Neuron (in vitro differentiated cells): Measurements from ENCODE around the gene SAFB2.

Experiments used
- H2AFZ ChIP-seq: one replicate; pipeline ENCODE4 v1.6.1; 2013; ENCODE audit warnings: low read depth, mild to moderate bottlenecking, inconsistent platforms, low read length, moderate library complexity
- H3K27me3 ChIP-seq: one replicate; pipeline ENCODE4 v1.6.1; 2013; ENCODE audit warnings: low read length; ENCODE audit not compliant: insufficient read depth
- H3K36me3 ChIP-seq: one replicate; pipeline ENCODE4 v1.6.1; 2013; ENCODE audit warnings: low read length; ENCODE audit not compliant: insufficient read depth
- H3K4me1 ChIP-seq: one replicate; pipeline ENCODE4 v1.6.1; 2013; ENCODE audit warnings: low read length; ENCODE audit not compliant: insufficient read depth
- H3K4me3 ChIP-seq: 2 replicates; pipeline ENCODE4 v1.5.1; 2013; ENCODE audit warnings: mild to moderate bottlenecking, low read length, moderate library complexity
- H3K9me3 ChIP-seq: one replicate; pipeline ENCODE4 v1.6.1; 2013; ENCODE audit warnings: low read length

The SAFB2 gene

GRCh38 chr19:5628461-5628860, 5.9 kb upstream of the SAFB2 start:
- peaks cover 69% of the 10 kb centered on the region for H3K36me3 ChIP-seq
- no peaks in the 10 kb centered on the region for H3K27me3 ChIP-seq

GRCh38 chr19:5627395-5627904, 4.9 kb upstream of the SAFB2 start:
- peaks cover 20% of the 10 kb centered on the region for H3K4me1 ChIP-seq
- no peaks in the 10 kb centered on the region for H3K9me3 ChIP-seq
- no peaks in the 10 kb centered on the region for H3K27me3 ChIP-seq
- no peak overlapping the region for H2AFZ ChIP-seq
- peaks cover 64% of the 10 kb centered on the region for H3K36me3 ChIP-seq
- H3K4me3 ChIP-seq, result no peak overlapping the region

More at GRCh38 chr19:5628461-5628860, 5.9 kb upstream of the SAFB2 start:
- H3K4me1 ChIP-seq, result peaks cover 20% of the 10 kb centered on the region
- no peaks in the 10 kb centered on the region for H3K9me3 ChIP-seq
- no peak overlapping the region for H3K4me3 ChIP-seq
- no peak overlapping the region for H2AFZ ChIP-seq

- Histone ChIP-seq H3K4me3 (peak overlapping the region; percentile 7), H3K36me3 (peaks cover 61% of the 10 kb centered on the region), H2AFZ (no peak overlapping the region), H3K9me3 (no peaks in the 10 kb centered on the region), H3K27me3 (no peaks in the 10 kb centered on the region), H3K4me1 (peaks cover 32% of the 10 kb centered on the region)
Observed at GRCh38 chr19:5625641-5626040, 3.1 kb upstream of the SAFB2 start.

- Histone ChIP-seq H3K9me3 (no peaks in the 10 kb centered on the region), H3K27me3 (no peaks in the 10 kb centered on the region), H2AFZ (no peak overlapping the region), H3K36me3 (peaks cover 65% of the 10 kb centered on the region), H3K4me3 (peak overlapping the region; percentile 100), H3K4me1 (peaks cover 35% of the 10 kb centered on the region)
Observed at GRCh38 chr19:5624741-5625278, 2.2 kb upstream of the SAFB2 start.

GRCh38 chr19:5624018-5624663, 1.6 kb upstream of the SAFB2 start:
- H2AFZ ChIP-seq, result no peak overlapping the region
- peak overlapping the region; percentile 100 for H3K4me3 ChIP-seq
- H3K4me1 ChIP-seq, result peaks cover 35% of the 10 kb centered on the region
- peaks cover 63% of the 10 kb centered on the region for H3K36me3 ChIP-seq
- no peaks in the 10 kb centered on the region for H3K27me3 ChIP-seq
- no peaks in the 10 kb centered on the region for H3K9me3 ChIP-seq

DNA sequence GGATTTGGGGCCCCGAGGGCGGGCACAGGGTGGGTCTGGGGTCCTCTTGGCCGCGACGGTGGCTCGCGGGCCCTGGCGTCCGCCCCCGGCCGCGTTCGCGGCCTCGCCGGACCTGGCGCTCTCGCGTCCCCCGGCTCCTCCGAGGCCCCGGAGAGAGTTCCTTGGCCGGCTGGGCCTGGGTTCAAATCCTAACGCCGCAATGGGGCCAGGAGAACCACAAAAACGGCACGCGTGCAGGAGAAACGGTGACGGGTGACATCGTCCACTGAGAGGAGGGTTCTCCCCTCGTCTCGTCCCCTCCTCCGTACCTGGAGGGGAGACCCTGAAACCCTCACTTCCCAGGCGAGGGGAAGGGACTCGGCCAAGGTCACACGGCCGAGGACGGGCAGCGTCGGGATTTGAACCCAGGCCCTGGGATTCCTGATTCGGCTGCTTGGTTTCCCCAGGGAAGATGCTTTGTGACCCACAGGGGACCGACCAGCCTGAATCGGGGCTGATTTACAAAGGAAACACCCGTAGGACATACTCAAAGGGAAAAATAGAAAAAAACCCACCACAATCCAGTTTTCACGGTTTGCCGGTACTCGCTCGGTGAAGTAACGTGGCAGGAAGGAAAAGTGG, 931 bp upstream of the SAFB2 start:
- H3K4me1 ChIP-seq, result peaks cover 35% of the 10 kb centered on the region
- no peaks in the 10 kb centered on the region for H3K9me3 ChIP-seq
- H3K27me3 ChIP-seq, result no peaks in the 10 kb centered on the region
- H3K4me3 ChIP-seq, result peak overlapping the region; percentile 100
- H3K36me3 ChIP-seq, result peaks cover 63% of the 10 kb centered on the region
- H2AFZ ChIP-seq, result peak overlapping the region; percentile 28

- Histone ChIP-seq H3K36me3 (peaks cover 62% of the 10 kb centered on the region), H2AFZ (peak overlapping the region; percentile 75)
Observed at GRCh38 chr19:5621945-5622464, 571 bp downstream of the SAFB2 start.

GRCh38 chr19:5621311-5621944, 1.1 kb downstream of the SAFB2 start:
- Histone ChIP-seq H3K36me3 (peaks cover 59% of the 10 kb centered on the region), H3K4me1 (peaks cover 35% of the 10 kb centered on the region), H3K27me3 (no peaks in the 10 kb centered on the region), H2AFZ (no peak overlapping the region), H3K9me3 (no peaks in the 10 kb centered on the region), H3K4me3 (peak overlapping the region; percentile 98)

More at GRCh38 chr19:5621945-5622464, 571 bp downstream of the SAFB2 start:
- no peaks in the 10 kb centered on the region for H3K27me3 ChIP-seq
- H3K4me1 ChIP-seq, result peaks cover 35% of the 10 kb centered on the region
- H3K9me3 ChIP-seq, result no peaks in the 10 kb centered on the region
- peak overlapping the region; percentile 98 for H3K4me3 ChIP-seq

- H3K9me3 ChIP-seq, result no peaks in the 10 kb centered on the region
- H3K4me3 ChIP-seq, result no peak overlapping the region
- peaks cover 23% of the 10 kb centered on the region for H3K4me1 ChIP-seq
- no peak overlapping the region for H2AFZ ChIP-seq
- H3K27me3 ChIP-seq, result no peaks in the 10 kb centered on the region
- peaks cover 59% of the 10 kb centered on the region for H3K36me3 ChIP-seq
Observed at GRCh38 chr19:5619946-5620345, 2.6 kb downstream of the SAFB2 start.

GRCh38 chr19:5618591-5618990, 4.0 kb downstream of the SAFB2 start:
- Histone ChIP-seq H2AFZ (no peak overlapping the region), H3K4me3 (no peak overlapping the region), H3K36me3 (peaks cover 69% of the 10 kb centered on the region), H3K4me1 (peaks cover 15% of the 10 kb centered on the region), H3K9me3 (no peaks in the 10 kb centered on the region), H3K27me3 (no peaks in the 10 kb centered on the region)

DNA sequence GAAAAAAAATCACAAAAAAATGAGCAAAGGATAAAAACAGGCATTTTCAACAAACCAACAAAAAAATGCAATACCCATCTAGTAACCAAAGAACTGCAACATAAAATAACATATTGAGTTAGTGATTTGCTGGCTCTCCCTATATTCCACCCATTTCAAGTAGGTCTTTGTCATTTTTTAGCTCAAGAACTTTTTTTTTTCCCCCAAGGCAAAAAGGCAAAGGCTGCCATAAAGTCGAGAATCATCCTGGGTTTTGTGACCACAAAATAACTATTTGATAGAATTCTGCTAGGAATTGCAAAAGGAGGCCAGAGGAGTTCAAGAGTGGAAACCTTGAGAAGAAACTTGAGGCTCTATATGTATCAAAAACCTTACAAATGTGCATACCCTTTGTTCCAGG, 5.5 kb downstream of the SAFB2 start:
- Histone ChIP-seq H3K27me3 (no peaks in the 10 kb centered on the region), H3K36me3 (peaks cover 84% of the 10 kb centered on the region), H3K4me1 (peaks cover 15% of the 10 kb centered on the region), H3K9me3 (no peaks in the 10 kb centered on the region), H2AFZ (no peak overlapping the region), H3K4me3 (no peak overlapping the region)

DNA sequence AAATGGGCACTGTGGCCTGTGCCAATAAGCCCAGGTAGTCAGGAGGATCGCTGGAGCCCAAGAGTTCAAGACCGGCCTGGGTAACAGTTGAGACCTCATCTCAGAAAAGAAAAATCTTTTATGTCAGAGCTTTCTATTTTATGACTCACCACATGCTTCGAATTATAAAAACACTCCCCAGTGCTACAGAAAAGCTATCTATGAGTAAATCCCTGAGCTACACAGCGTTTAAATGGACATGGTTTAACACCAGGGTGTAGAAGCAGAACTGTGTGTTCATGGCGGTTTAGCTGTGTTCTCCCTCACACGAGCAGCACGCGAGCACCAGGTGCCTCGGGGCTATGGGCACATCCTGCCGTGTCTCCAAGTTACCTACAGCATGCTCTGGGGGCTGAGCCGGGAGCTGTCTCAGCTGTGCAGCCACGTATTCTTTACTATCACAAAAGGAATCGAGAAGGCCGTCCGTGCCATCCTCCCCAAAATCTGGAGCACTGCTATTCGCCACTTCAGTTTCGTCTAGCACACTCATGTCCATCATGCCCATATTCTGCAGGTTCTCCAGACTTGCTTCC, 6.7 kb downstream of the SAFB2 start:
- Histone ChIP-seq H3K36me3 (peaks cover 83% of the 10 kb centered on the region), H3K4me3 (no peak overlapping the region), H2AFZ (no peak overlapping the region), H3K27me3 (no peaks in the 10 kb centered on the region), H3K9me3 (no peaks in the 10 kb centered on the region), H3K4me1 (peaks cover 5% of the 10 kb centered on the region)
